Measurements from ENCODE around the gene PRDM15.

DNA sequence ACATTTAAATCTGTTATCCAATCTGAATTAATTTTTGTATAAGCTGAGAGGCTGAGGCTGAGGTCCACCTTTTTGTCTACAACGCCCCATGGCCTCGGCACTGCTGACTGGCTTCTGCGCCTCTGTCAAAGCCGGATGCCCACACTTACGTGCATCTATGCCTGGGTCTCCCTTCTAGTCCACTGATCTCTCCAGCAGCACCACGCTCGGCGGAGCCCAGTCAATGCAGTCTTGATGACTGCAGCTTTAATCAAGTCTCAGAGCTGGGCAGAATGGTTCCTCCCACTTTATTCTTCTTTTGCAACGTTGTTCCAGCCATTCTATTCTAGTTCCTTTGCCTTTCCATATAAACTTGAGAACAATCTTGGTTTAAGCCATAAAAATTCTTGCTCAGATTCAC lies 9.4 kb downstream of the PRDM15 start:
- TF ChIP-seq POLR2A (IDR thresholded peaks at IDR 0.05), result no peak
- TF ChIP-seq, protein P1, sequence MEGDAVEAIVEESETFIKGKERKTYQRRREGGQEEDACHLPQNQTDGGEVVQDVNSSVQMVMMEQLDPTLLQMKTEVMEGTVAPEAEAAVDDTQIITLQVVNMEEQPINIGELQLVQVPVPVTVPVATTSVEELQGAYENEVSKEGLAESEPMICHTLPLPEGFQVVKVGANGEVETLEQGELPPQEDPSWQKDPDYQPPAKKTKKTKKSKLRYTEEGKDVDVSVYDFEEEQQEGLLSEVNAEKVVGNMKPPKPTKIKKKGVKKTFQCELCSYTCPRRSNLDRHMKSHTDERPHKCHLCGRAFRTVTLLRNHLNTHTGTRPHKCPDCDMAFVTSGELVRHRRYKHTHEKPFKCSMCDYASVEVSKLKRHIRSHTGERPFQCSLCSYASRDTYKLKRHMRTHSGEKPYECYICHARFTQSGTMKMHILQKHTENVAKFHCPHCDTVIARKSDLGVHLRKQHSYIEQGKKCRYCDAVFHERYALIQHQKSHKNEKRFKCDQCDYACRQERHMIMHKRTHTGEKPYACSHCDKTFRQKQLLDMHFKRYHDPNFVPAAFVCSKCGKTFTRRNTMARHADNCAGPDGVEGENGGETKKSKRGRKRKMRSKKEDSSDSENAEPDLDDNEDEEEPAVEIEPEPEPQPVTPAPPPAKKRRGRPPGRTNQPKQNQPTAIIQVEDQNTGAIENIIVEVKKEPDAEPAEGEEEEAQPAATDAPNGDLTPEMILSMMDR (IDR thresholded peaks at IDR 0.05), result no peak

Data from tibial nerve (tissue), 3 donors.